Caki2 (cell line): ENCODE data around the gene MAP3K12. TPM values are rescaled to one million over a fixed set of nuclear protein-coding genes. Genes with fewer than 3 reads are reported as not detected.
A peak's percentile ranks its signal among the peaks of the same experiment; 100 is the strongest.

ENCODE experiments used
- DNase-seq: peaks from one replicate; pipeline ENCODE4 v3.0.0-alpha.2; 2015; ENCODE audit warnings: low read depth
- in situ Hi-C: cut with HindIII; loops from 2 replicates; pipeline ENCODE4 v1.10.0; 2016; ENCODE audit warnings: low sequenced_read_pairs, low pct_unique_long_range_greater_than_20kb, mixed read lengths
- total RNA-seq: library from RNA; depleted of rRNA; stranded (reverse); fragments of >200 nt; shearing (Covaris generic); gene quantifications from 2 replicates; pipeline ENCODE4 v1.2.3, GENCODE V29; 2014; ENCODE audit warnings: low replicate concordance

Gene MAP3K12
- total RNA-seq, 1 experiment from 2014 or later, result 31.1 TPM

GRCh38 chr12:53500142-53500775 lies 1.0 kb upstream of the MAP3K12 start:
- peak; percentile 59 for DNase-seq
- in situ Hi-C loops, result no loop called here

GRCh38 chr12:53498235-53498630 lies 1.0 kb downstream of the MAP3K12 start:
- no peak for DNase-seq
- in situ Hi-C loops, result no loop called here

GRCh38 chr12:53497461-53497860 lies 1.8 kb downstream of the MAP3K12 start:
- in situ Hi-C loops, result no loop called here
- no peak for DNase-seq

GRCh38 chr12:53496752-53497032 lies 2.6 kb downstream of the MAP3K12 start:
- in situ Hi-C loops, result no loop called here
- no peak for DNase-seq

- in situ Hi-C loops, result no loop called here
- DNase-seq, result peak; percentile 93
Measured at GRCh38 chr12:53495903-53496751, 3.1 kb downstream of the MAP3K12 start.

- DNase-seq, result no peak
- in situ Hi-C loops, result no loop called here
Measured at GRCh38 chr12:53493610-53494391, 5.5 kb downstream of the MAP3K12 start.

GRCh38 chr12:53492830-53493609 lies 6.2 kb downstream of the MAP3K12 start:
- in situ Hi-C loops, result no loop called here
- DNase-seq, result peak; percentile 90

- DNase-seq, result no peak
- in situ Hi-C loops, result no loop called here
Measured at GRCh38 chr12:53492188-53492587, 7.1 kb downstream of the MAP3K12 start.

GRCh38 chr12:53489242-53489864 lies 9.9 kb downstream of the MAP3K12 start:
- no peak for DNase-seq
- in situ Hi-C loops, result no loop called here

- in situ Hi-C loops, result no loop called here
- no peak for DNase-seq
Measured at GRCh38 chr12:53486736-53487487, 12.3 kb downstream of the MAP3K12 start.

GRCh38 chr12:53485955-53486735 lies 13.1 kb downstream of the MAP3K12 start:
- in situ Hi-C loops, result no loop called here
- no peak for DNase-seq

GRCh38 chr12:53484686-53485575 lies 14.3 kb downstream of the MAP3K12 start:
- DNase-seq, result no peak
- in situ Hi-C loops, result no loop called here

- in situ Hi-C loops, result no loop called here
Measured at GRCh38 chr12:53483979-53484377, 15.3 kb downstream of the MAP3K12 start.

GRCh38 chr12:53483225-53483978 lies 15.9 kb downstream of the MAP3K12 start:
- no peak for DNase-seq
- in situ Hi-C loops, result no loop called here

More at GRCh38 chr12:53483979-53484377, 15.3 kb downstream of the MAP3K12 start:
- no peak for DNase-seq

- in situ Hi-C loops, result no loop called here
- DNase-seq, result no peak
Measured at GRCh38 chr12:53482626-53483168, 16.6 kb downstream of the MAP3K12 start.
